Stimulated activated CD4-positive, alpha-beta T cell treated with anti-CD3 and anti-CD28 coated beads, Interleukin-1b, Interleukin-23, amount 100 ng/mL, for 48 hours (primary cell): ENCODE results near the gene SCN1A.

ENCODE experiments used
- DNase-seq: peaks from one replicate; pipeline ENCODE4 v3.0.0-alpha.2; 2020

Gene SCN1A

GRCh38 chr2:165969227-165969626, 158.6 kb downstream of the SCN1A start:
- no peak for DNase-seq

- DNase-seq = no peak
Observed at GRCh38 chr2:165967746-165968145, 160.1 kb downstream of the SCN1A start.

- no peak for DNase-seq
Observed at GRCh38 chr2:165961818-165962217, 166.0 kb downstream of the SCN1A start.

GRCh38 chr2:165959371-165959770, 168.4 kb downstream of the SCN1A start:
- no peak for DNase-seq

GRCh38 chr2:165958313-165958960, 169.4 kb downstream of the SCN1A start:
- no peak for DNase-seq

GRCh38 chr2:165957030-165957675, 170.7 kb downstream of the SCN1A start:
- DNase-seq = no peak

- DNase-seq = peak; percentile 92
Observed at GRCh38 chr2:165953655-165954606, 173.9 kb downstream of the SCN1A start, which contains the start of gene TTC21B. TTC21B (minus strand) TSS chr2:165953776; CDS start chr2:165953705, 71 bp downstream.

GRCh38 chr2:165953306-165953654, 174.5 kb downstream of the SCN1A start:
- DNase-seq = no peak

- no peak for DNase-seq
Observed at GRCh38 chr2:165952741-165953211, 175.0 kb downstream of the SCN1A start.

GRCh38 chr2:165952085-165952484, 175.7 kb downstream of the SCN1A start:
- no peak for DNase-seq

- no peak for DNase-seq
Observed at GRCh38 chr2:165950438-165950837, 177.4 kb downstream of the SCN1A start.

GRCh38 chr2:165941827-165942226, 186.0 kb downstream of the SCN1A start:
- no peak for DNase-seq

- DNase-seq = no peak
Observed at GRCh38 chr2:165938237-165938636, 189.6 kb downstream of the SCN1A start.
